RKO (cell line): Measurements from ENCODE around the gene EIPR1.
"Not testable (repeated sequence)": the region's sequence is repeated elsewhere in the genome, so short reads cannot be mapped to it uniquely, and the experiment has no call there.

Source experiments
- DNase-seq: peaks from one replicate; pipeline ENCODE4 v3.0.0-alpha.2; 2016; ENCODE audit warnings: low spot score

The EIPR1 gene

GRCh38 chr2:3211256-3212060 is 166.2 kb downstream of the EIPR1 start:
- no peak for DNase-seq

- DNase-seq: no peak
Observed at GRCh38 chr2:3210257-3210656, 167.4 kb downstream of the EIPR1 start.

GRCh38 chr2:3209258-3209657 is 168.4 kb downstream of the EIPR1 start:
- DNase-seq: no peak

GRCh38 chr2:3208591-3208990 is 169.0 kb downstream of the EIPR1 start:
- no peak for DNase-seq

GRCh38 chr2:3208179-3208578 is 169.4 kb downstream of the EIPR1 start:
- no peak for DNase-seq

GRCh38 chr2:3207091-3207491 is 170.5 kb downstream of the EIPR1 start:
- no peak for DNase-seq

- DNase-seq: no peak
Observed at GRCh38 chr2:3205845-3206244, 171.8 kb downstream of the EIPR1 start.

GRCh38 chr2:3204031-3204821 is 173.4 kb downstream of the EIPR1 start:
- no peak for DNase-seq

GRCh38 chr2:3203497-3204019 is 174.1 kb downstream of the EIPR1 start:
- DNase-seq: no peak

- DNase-seq: no peak
Observed at GRCh38 chr2:3202926-3203325, 174.7 kb downstream of the EIPR1 start.

GRCh38 chr2:3201281-3201680 is 176.3 kb downstream of the EIPR1 start:
- DNase-seq: no peak

GRCh38 chr2:3200420-3200939 is 177.1 kb downstream of the EIPR1 start:
- DNase-seq: no peak

GRCh38 chr2:3199627-3200345 is 177.8 kb downstream of the EIPR1 start:
- DNase-seq: no peak

GRCh38 chr2:3198671-3199192 is 178.9 kb downstream of the EIPR1 start:
- DNase-seq: not testable (repeated sequence)

GRCh38 chr2:3198119-3198518 is 179.5 kb downstream of the EIPR1 start:
- DNase-seq: no peak

GRCh38 chr2:3197308-3197707 is 180.3 kb downstream of the EIPR1 start:
- no peak for DNase-seq

GRCh38 chr2:3196716-3197115 is 180.9 kb downstream of the EIPR1 start:
- DNase-seq: no peak

- DNase-seq: no peak
Observed at GRCh38 chr2:3195641-3196476, 181.8 kb downstream of the EIPR1 start.

- DNase-seq: no peak
Observed at GRCh38 chr2:3194828-3195227, 182.8 kb downstream of the EIPR1 start.

- DNase-seq: no peak
Observed at GRCh38 chr2:3193443-3194330, 183.9 kb downstream of the EIPR1 start.
